SK-N-SH (cell line): Measurements from ENCODE around the gene KARS1. TPM values are rescaled to one million over a fixed set of nuclear protein-coding genes. Genes with fewer than 3 reads are reported as not detected.

Source experiments
- CTCF ChIA-PET: fragments of 300-600, 350-600 bp; formaldehyde crosslinking; extraction: SDS; loops from one replicate; lab custom pipeline; 2021; lab: Yijun Ruan, JAX
- POLR2A ChIA-PET: fragments of 350-600 bp; sonication (Branson Sonifier 250); formaldehyde crosslinking; extraction: SDS; loops from one replicate; lab custom pipeline; 2020; ENCODE audit warnings: antibody characterized with exemption, inconsistent platforms; lab: Yijun Ruan, JAX
- DNase-seq: peaks from one replicate; pipeline ENCODE4 v3.0.0; 2012
- H2AFZ ChIP-seq: fragments of 200-600 bp; sonication (generic); 2 replicates; pipeline ENCODE4 v1.8.1; 2016; ENCODE audit warnings: antibody characterized with exemption, mild to moderate bottlenecking, low read depth
- H3F3A ChIP-seq: fragments of 200-600 bp; sonication (generic); replicated peaks from 2 replicates; pipeline ENCODE3; 2016; ENCODE audit warnings: antibody characterized with exemption, mild to moderate bottlenecking; ENCODE audit not compliant: insufficient read depth
- H3K27ac ChIP-seq, 2 experiments: fragments of 200-500 bp in 1 of 2; fragments of 200-600 bp in 1 of 2; sonication (Bioruptor generic) in 1 of 2; sonication (generic), shearing (Covaris generic) in 1 of 2; 2 replicates each; pipeline versions ENCODE4 v1.5.1 to v1.6.1; 2014 to 2016; ENCODE audit warnings: low read depth in 2 of 2, inconsistent platforms in 1 of 2, low read length in 1 of 2, mild to moderate bottlenecking in 1 of 2, mixed read lengths in 1 of 2
- H3K27me3 ChIP-seq: fragments of 200-600 bp; sonication (generic), shearing (Covaris generic); 2 replicates; pipeline ENCODE4 v1.6.1; 2016; ENCODE audit warnings: mixed run types; ENCODE audit not compliant: insufficient read depth
- H3K36me3 ChIP-seq, 2 experiments: fragments of 200-500 bp in 1 of 2; fragments of 200-600 bp in 1 of 2; sonication (Bioruptor generic) in 1 of 2; sonication (generic) in 1 of 2; replicated peaks in 1 of 2; 2 replicates each; pipeline versions ENCODE3 to v1.5.1; 2014 to 2016; ENCODE audit warnings: low read length in 1 of 2, mild to moderate bottlenecking in 1 of 2; ENCODE audit not compliant: insufficient read depth in 2 of 2, control insufficient read depth in 1 of 2
- H3K4me1 ChIP-seq, 2 experiments: fragments of 200-500 bp in 1 of 2; fragments of 200-600 bp in 1 of 2; sonication (Bioruptor generic) in 1 of 2; sonication (generic), shearing (Covaris generic) in 1 of 2; 2 replicates each; pipeline versions ENCODE4 v1.5.1 to v1.6.1; 2014 to 2016; ENCODE audit warnings: low read depth in 1 of 2, low read length in 1 of 2, mixed run types in 1 of 2; ENCODE audit not compliant: insufficient read depth in 2 of 2, control insufficient read depth in 1 of 2
- H3K4me2 ChIP-seq: fragments of 200-600 bp; sonication (generic), shearing (Covaris generic); 2 replicates; pipeline ENCODE4 v1.6.1; 2017; ENCODE audit warnings: mixed run types
- H3K4me3 ChIP-seq, 2 experiments: fragments of 200-500 bp in 1 of 2; fragments of 200-600 bp in 1 of 2; sonication (Bioruptor generic) in 1 of 2; sonication (generic), shearing (Covaris generic) in 1 of 2; 2 replicates each; pipeline versions ENCODE4 v1.5.1 to v1.8.1; 2014 to 2016; ENCODE audit warnings: low read depth in 2 of 2, inconsistent platforms in 1 of 2, low read length in 1 of 2, mild to moderate bottlenecking in 1 of 2, mixed read lengths in 1 of 2, moderate library complexity in 1 of 2
- H3K79me2 ChIP-seq: fragments of 200-600 bp; sonication (generic); 2 replicates; pipeline ENCODE4 v1.8.1; 2017; ENCODE audit warnings: mild to moderate bottlenecking; ENCODE audit not compliant: insufficient read depth
- H3K9ac ChIP-seq: fragments of 200-600 bp; sonication (generic); 2 replicates; pipeline ENCODE4 v1.6.1; 2017; ENCODE audit warnings: mixed run types
- H3K9me2 ChIP-seq: fragments of 200-600 bp; sonication (generic); 2 replicates; pipeline ENCODE4 v1.6.1; 2017; ENCODE audit warnings: mixed run types
- H3K9me3 ChIP-seq: fragments of 200-600 bp; sonication (generic); 2 replicates; pipeline ENCODE4 v1.6.1; 2017; ENCODE audit warnings: mixed run types, mild to moderate bottlenecking, moderate library complexity
- H4K20me1 ChIP-seq: fragments of 200-600 bp; sonication (generic); 2 replicates; pipeline ENCODE4 v1.6.1; 2017; ENCODE audit warnings: mild to moderate bottlenecking, mixed run types; ENCODE audit not compliant: insufficient read depth
- CHD2 ChIP-seq: fragments of 150-350 bp; IDR thresholded peaks from 2 replicates; pipeline ENCODE4 v1.6.1; 2018; ENCODE audit warnings: low read length; ENCODE audit not compliant: partially characterized antibody
- EZH2phosphoT487 ChIP-seq: fragments of 200-600 bp; sonication (generic); IDR thresholded peaks from 2 replicates; pipeline ENCODE4 v1.6.1; 2017; ENCODE audit warnings: low read depth, mixed run types, mild to moderate bottlenecking, antibody characterized with exemption, moderate library complexity, borderline replicate concordance
- FOSL2 ChIP-seq: IDR thresholded peaks from 2 replicates; pipeline ENCODE4 v1.4.0; 2012; ENCODE audit warnings: low read depth, mild to moderate bottlenecking, moderate library complexity, borderline replicate concordance
- FOXM1 ChIP-seq: IDR thresholded peaks from 2 replicates; pipeline ENCODE4 v1.4.0; 2012; ENCODE audit warnings: low read depth, mild to moderate bottlenecking
- IRF3 ChIP-seq: fragments of 150-350 bp; IDR thresholded peaks from 2 replicates; pipeline ENCODE4 v1.6.1; 2016; ENCODE audit warnings: mild to moderate bottlenecking, low read depth, low read length
- JUND ChIP-seq: IDR thresholded peaks from 2 replicates; pipeline ENCODE4 v1.4.0; 2012
- MEF2A ChIP-seq: IDR thresholded peaks from 2 replicates; pipeline ENCODE4 v1.4.0; 2012; ENCODE audit warnings: low read depth, borderline replicate concordance
- MXI1 ChIP-seq: IDR thresholded peaks from 2 replicates; pipeline ENCODE4 v1.6.1; 2012; ENCODE audit warnings: mild to moderate bottlenecking, low read depth, low read length, improper control_type of control experiment
- REST ChIP-seq: IDR thresholded peaks from 2 replicates; pipeline ENCODE4 v1.6.1; 2012; ENCODE audit warnings: mild to moderate bottlenecking, low read depth, low read length, moderate library complexity
- SIN3A ChIP-seq: IDR thresholded peaks from 2 replicates; pipeline ENCODE4 v1.6.1; 2012; ENCODE audit warnings: low read depth, mild to moderate bottlenecking, low read length, moderate library complexity, borderline replicate concordance
- SMC3 ChIP-seq: IDR thresholded peaks from 2 replicates; pipeline ENCODE4 v1.6.1; 2012; ENCODE audit warnings: low read depth, low read length, improper control_type of control experiment
- TAF1 ChIP-seq: IDR thresholded peaks from 2 replicates; pipeline ENCODE4 v1.6.1; 2012; ENCODE audit warnings: low read depth, mild to moderate bottlenecking, low read length, moderate library complexity, borderline replicate concordance
- TCF12 ChIP-seq: IDR thresholded peaks from 2 replicates; pipeline ENCODE4 v1.4.0; 2012
- USF2 ChIP-seq: fragments of 150-350 bp; IDR thresholded peaks from 2 replicates; pipeline ENCODE4 v1.6.1; 2017; ENCODE audit warnings: antibody characterized with exemption, low read length, low read depth, borderline replicate concordance
- YY1 ChIP-seq: IDR thresholded peaks from 2 replicates; pipeline ENCODE4 v1.4.0; 2012; ENCODE audit warnings: low read depth, mild to moderate bottlenecking
- ZBTB33 ChIP-seq: IDR thresholded peaks from 2 replicates; pipeline ENCODE4 v1.4.0; 2012; ENCODE audit warnings: low read depth, borderline replicate concordance
- WGBS: methylation state at CpG from one replicate; pipeline ENCODE4 v1.1.6; 2017; ENCODE audit warnings: low lambda C conversion rate; 5-methylcytosine and 5-hydroxymethylcytosine counted together
- polyA plus RNA-seq, 3 experiments: library from polyadenylated mRNA; depleted of rRNA; stranded (reverse); fragments of >200 nt; gene quantifications; 2 replicates each; pipeline ENCODE4 v1.2.3, GENCODE V29; 2012

The KARS1 gene
- polyA plus RNA-seq, 1 of the 3 experiments (the other 2 are of a cell fraction): 134 TPM

GRCh38 chr16:75630052-75630451 is 17.4 kb downstream of the KARS1 start:
- Histone ChIP-seq H3K9me2 (no peaks in the 10 kb centered on the region), H3K36me3 (peaks cover 54 to 81% of the 10 kb centered on the region in 2 experiments), H3K4me1 (no peaks in the 10 kb centered on the region), H3K79me2 (no peaks in the 10 kb centered on the region), H3F3A (peaks cover 7% of the 10 kb centered on the region), H3K9ac (no peak overlapping the region), H4K20me1 (no peaks in the 10 kb centered on the region), H3K27ac (no peak overlapping the region), H2AFZ (no peak overlapping the region), H3K4me2 (no peak overlapping the region), H3K9me3 (no peaks in the 10 kb centered on the region), H3K27me3 (no peaks in the 10 kb centered on the region), H3K4me3 (no peak overlapping the region)
- POLR2A ChIA-PET: interaction anchor here (1.5 kb wide), 1 partner anchor 17 kb away, joined by 7 read pairs; the partner anchor contains the start of genes KARS1 and TERF2IP
- CTCF ChIA-PET: no interaction called here
- no peak for DNase-seq
- 81% methylated on average over 3 of the region's 3 CpGs for WGBS
- no peak for TF ChIP-seq ZBTB33
- TF ChIP-seq MEF2A: no peak
- TF ChIP-seq JUND: no peak
- no peak for TF ChIP-seq USF2
- TF ChIP-seq SIN3A: no peak
- no peak for TF ChIP-seq SMC3
- no peak for TF ChIP-seq TCF12
- TF ChIP-seq FOSL2: no peak
- no peak for TF ChIP-seq MXI1
- TF ChIP-seq CHD2: no peak
- TF ChIP-seq TAF1: no peak
- TF ChIP-seq EZH2phosphoT487: no peak
- TF ChIP-seq FOXM1: no peak
- TF ChIP-seq REST: no peak
- no peak for TF ChIP-seq YY1
- no peak for TF ChIP-seq IRF3
